Smooth muscle cell (in vitro differentiated cells): Measurements from ENCODE around the gene PATE3. TPM values are rescaled to one million over a fixed set of nuclear protein-coding genes. Genes with fewer than 3 reads are reported as not detected.

Experiments
- DNase-seq: peaks from one replicate; lab custom pipeline; 2025; ENCODE audit not compliant: unreplicated experiment; lab: John Stamatoyannopoulos, UW
- H2AFZ ChIP-seq: fragments of 200-600 bp; sonication (generic); 2 replicates; pipeline ENCODE4 v1.6.0; 2016; ENCODE audit warnings: antibody characterized with exemption, low read depth, mild to moderate bottlenecking
- H3F3A ChIP-seq: fragments of 200-600 bp; sonication (generic); 2 replicates; pipeline ENCODE4 v1.6.0; 2017; ENCODE audit warnings: antibody characterized with exemption, low read depth
- H3K27ac ChIP-seq: fragments of 200-600 bp; sonication (generic); 2 replicates; pipeline ENCODE4 v1.5.1; 2016; ENCODE audit warnings: low read depth, mild to moderate bottlenecking
- H3K27me3 ChIP-seq: fragments of 200-600 bp; sonication (generic); 2 replicates; pipeline ENCODE4 v1.6.1; 2016; ENCODE audit warnings: low read depth, mild to moderate bottlenecking
- H3K36me3 ChIP-seq: fragments of 200-600 bp; sonication (generic); 2 replicates; pipeline ENCODE4 v1.5.1; 2016; ENCODE audit warnings: low read depth
- H3K4me1 ChIP-seq: fragments of 200-600 bp; sonication (generic); 2 replicates; pipeline ENCODE4 v1.5.1; 2016; ENCODE audit warnings: low read depth
- H3K4me2 ChIP-seq: fragments of 200-600 bp; sonication (generic); 2 replicates; pipeline ENCODE4 v1.6.0; 2016; ENCODE audit warnings: mild to moderate bottlenecking
- H3K4me3 ChIP-seq: fragments of 200-600 bp; sonication (generic); 2 replicates; pipeline ENCODE4 v1.5.1; 2016; ENCODE audit warnings: mild to moderate bottlenecking
- H3K79me2 ChIP-seq: fragments of 200-600 bp; sonication (generic); 2 replicates; pipeline ENCODE4 v1.6.0; 2016; ENCODE audit warnings: low read depth, mild to moderate bottlenecking
- H3K9ac ChIP-seq: fragments of 200-600 bp; sonication (generic); 2 replicates; pipeline ENCODE4 v1.6.0; 2016; ENCODE audit warnings: low read depth
- H3K9me3 ChIP-seq: fragments of 200-600 bp; sonication (generic); replicated peaks from 2 replicates; pipeline ENCODE4 v1.5.1; 2016; ENCODE audit warnings: low read depth
- H4K20me1 ChIP-seq: fragments of 200-600 bp; sonication (generic); 2 replicates; pipeline ENCODE4 v1.6.0; 2016; ENCODE audit warnings: low read depth
- CTCF ChIP-seq: fragments of 200-600 bp; sonication (generic); IDR thresholded peaks from 2 replicates; pipeline ENCODE4 v1.5.1; 2017; ENCODE audit warnings: borderline replicate concordance, mild to moderate bottlenecking, antibody characterized with exemption; ENCODE audit not compliant: insufficient read depth, poor library complexity, severe bottlenecking
- WGBS: methylation state at CpG from one replicate; pipeline ENCODE4 v1.1.7; 2016; ENCODE audit warnings: low lambda C conversion rate; 5-methylcytosine and 5-hydroxymethylcytosine counted together
- polyA plus RNA-seq: library from polyadenylated mRNA; unstranded; fragments of >200 nt; fragmentation: Nextera tagmentation; extraction: Ambion mirVana; gene quantifications from 2 replicates; pipeline ENCODE4 v1.2.1, GENCODE V29; 2016
- total RNA-seq: library from RNA; depleted of rRNA; stranded (reverse); fragments of >200 nt; gene quantifications from 2 replicates; pipeline ENCODE4 v1.2.3, GENCODE V29; 2014

PATE3 gene
- total and polyA plus RNA-seq, 2 experiments from 2014 or later: not detected

- H3K9ac ChIP-seq: no peak overlapping the region
- H3K36me3 ChIP-seq: no peaks in the 10 kb centered on the region
- no peaks in the 10 kb centered on the region for H3K9me3 ChIP-seq
- no peaks in the 10 kb centered on the region for H3F3A ChIP-seq
- no peak for DNase-seq
- H3K79me2 ChIP-seq: no peaks in the 10 kb centered on the region
- H3K4me2 ChIP-seq: no peak overlapping the region
- H2AFZ ChIP-seq: no peak overlapping the region
- no peak overlapping the region for H3K27ac ChIP-seq
- H3K4me3 ChIP-seq: no peak overlapping the region
- no peaks in the 10 kb centered on the region for H3K27me3 ChIP-seq
- WGBS: 83% methylated on average over 3 of the region's 3 CpGs
- TF ChIP-seq CTCF: no peak
- H4K20me1 ChIP-seq: no peaks in the 10 kb centered on the region
- no peaks in the 10 kb centered on the region for H3K4me1 ChIP-seq
These were observed 15.0 kb upstream of the PATE3 start for GRCh38 chr11:125772834-125773505.

- DNase-seq: no peak
- WGBS: 70% methylated on average over 3 of the region's 3 CpGs
These were observed 14.4 kb upstream of the PATE3 start for GRCh38 chr11:125773516-125773915.

GRCh38 chr11:125777309-125777708, 10.6 kb upstream of the PATE3 start:
- Histone ChIP-seq H2AFZ (no peak overlapping the region), H3K4me2 (no peak overlapping the region), H3K36me3 (no peaks in the 10 kb centered on the region), H3K9me3 (no peaks in the 10 kb centered on the region), H3K27ac (no peak overlapping the region), H3K9ac (no peak overlapping the region), H3K4me1 (no peaks in the 10 kb centered on the region), H3K79me2 (no peaks in the 10 kb centered on the region), H3F3A (no peaks in the 10 kb centered on the region), H3K4me3 (no peak overlapping the region), H4K20me1 (no peaks in the 10 kb centered on the region), H3K27me3 (no peaks in the 10 kb centered on the region)
- DNase-seq: no peak
- TF ChIP-seq CTCF: no peak
- WGBS: 81% methylated on average over 5 of the region's 5 CpGs

More at GRCh38 chr11:125773516-125773915, 14.4 kb upstream of the PATE3 start:
- Histone ChIP-seq H3K4me1 (no peaks in the 10 kb centered on the region), H3K27ac (no peak overlapping the region), H3K27me3 (no peaks in the 10 kb centered on the region), H3K9me3 (no peaks in the 10 kb centered on the region), H3K4me2 (no peak overlapping the region), H4K20me1 (no peaks in the 10 kb centered on the region), H3K4me3 (no peak overlapping the region), H2AFZ (no peak overlapping the region), H3K36me3 (no peaks in the 10 kb centered on the region), H3K79me2 (no peaks in the 10 kb centered on the region), H3F3A (no peaks in the 10 kb centered on the region), H3K9ac (no peak overlapping the region)
- TF ChIP-seq CTCF: no peak

- Histone ChIP-seq H3K9ac (no peak within 1 kb of the TSS), H3K4me1 (no peaks in the 10 kb centered on the region), H3K79me2 (no peaks in the 10 kb centered on the region), H3K36me3 (no peaks in the 10 kb centered on the region), H2AFZ (no peak within 1 kb of the TSS), H3K27me3 (no peaks in the 10 kb centered on the region), H3F3A (no peaks in the 10 kb centered on the region), H4K20me1 (no peaks in the 10 kb centered on the region), H3K4me3 (no peak within 1 kb of the TSS), H3K9me3 (no peaks in the 10 kb centered on the region), H3K4me2 (no peak within 1 kb of the TSS), H3K27ac (no peak within 1 kb of the TSS)
- no peak for DNase-seq
- no peak for TF ChIP-seq CTCF
These were observed 9.2 kb upstream of the PATE3 start, which contains the start of gene PATE2 for GRCh38 chr11:125778728-125779127. Gene PATE2, minus strand, starts transcription at chr11:125778828. Its CDS starts 55 bp downstream, at chr11:125778773.
